Stimulated activated CD4-positive, alpha-beta T cell treated with anti-CD3 and anti-CD28 coated beads, Interleukin-1b, Interleukin-23, amount 100 ng/mL, for 24 hours (primary cell): ENCODE data around the gene TAF1C.
"Not testable (repeated sequence)": the region's sequence is repeated elsewhere in the genome, so short reads cannot be mapped to it uniquely, and the experiment has no call there.

Experiments used
- DNase-seq, 4 experiments: peaks; one replicate each; pipeline ENCODE4 v3.0.0-alpha.2; 2020; ENCODE audit warnings: low read depth in 4 of 4, low spot score in 1 of 4

The TAF1C gene

GRCh38 chr16:84212631-84213030 is 25.8 kb upstream of the TAF1C start:
- DNase-seq, result no peak

- DNase-seq, result no peak
These were observed 25.3 kb upstream of the TAF1C start for GRCh38 chr16:84212154-84212553.

GRCh38 chr16:84209989-84210388 is 23.1 kb upstream of the TAF1C start:
- no peak for DNase-seq

GRCh38 chr16:84207879-84208278 is 21.0 kb upstream of the TAF1C start:
- no peak for DNase-seq

GRCh38 chr16:84207251-84207650 is 20.4 kb upstream of the TAF1C start:
- no peak for DNase-seq

- DNase-seq, result no peak
These were observed 19.3 kb upstream of the TAF1C start for GRCh38 chr16:84205976-84206691.

- not testable (repeated sequence) for DNase-seq
These were observed 18.3 kb upstream of the TAF1C start for GRCh38 chr16:84205123-84205522.

GRCh38 chr16:84204551-84204950 is 17.7 kb upstream of the TAF1C start:
- not testable (repeated sequence) for DNase-seq

- no peak for DNase-seq
These were observed 13.0 kb upstream of the TAF1C start for GRCh38 chr16:84199861-84200260.

GRCh38 chr16:84199097-84199496 is 12.2 kb upstream of the TAF1C start:
- DNase-seq, result no peak

GRCh38 chr16:84198401-84198800 is 11.5 kb upstream of the TAF1C start:
- DNase-seq, result no peak

GRCh38 chr16:84197466-84198128 is 10.7 kb upstream of the TAF1C start:
- no peak for DNase-seq

- no peak for DNase-seq
These were observed 10.0 kb upstream of the TAF1C start for GRCh38 chr16:84196727-84197394.

- no peak for DNase-seq
These were observed 9.2 kb upstream of the TAF1C start for GRCh38 chr16:84196101-84196500.

- no peak for DNase-seq
These were observed 8.6 kb upstream of the TAF1C start for GRCh38 chr16:84195201-84196093.

GRCh38 chr16:84194470-84195200 is 7.8 kb upstream of the TAF1C start:
- DNase-seq, result peak in 1 of 4 experiments; percentile 12

- no peak for DNase-seq
These were observed 7.2 kb upstream of the TAF1C start for GRCh38 chr16:84194018-84194417.

GRCh38 chr16:84193480-84193879 is 6.6 kb upstream of the TAF1C start:
- no peak for DNase-seq

GRCh38 chr16:84191466-84191865 is 4.6 kb upstream of the TAF1C start:
- no peak for DNase-seq

- DNase-seq, result no peak
These were observed 4.0 kb upstream of the TAF1C start, which contains the start of gene ADAD2 for GRCh38 chr16:84190731-84191388. TSS of gene ADAD2 (plus strand) at chr16:84191157. CDS start at chr16:84191231, 74 bp downstream.
